ENCODE data around the gene RGS3.
"Not testable (repeated sequence)": the region's sequence is repeated elsewhere in the genome, so short reads cannot be mapped to it uniquely, and the experiment has no call there.

The RGS3 gene

GRCh38 chr9:113488071-113488470 is 24.5 kb downstream of the RGS3 start:
- no peak for DNase-seq
- Histone ChIP-seq H3K9me3 (no peaks in the 10 kb centered on the region), H3K27me3 (no peaks in the 10 kb centered on the region), H3K36me3 (no peaks in the 10 kb centered on the region), H3K4me3 (ENCODE audit: low read depth, low read length) (no peak overlapping the region), H3K4me1 (peaks cover 15% of the 10 kb centered on the region)
- no peak for TF ChIP-seq CTCF (IDR thresholded peaks at IDR 0.05; ENCODE audit: low read depth, low read length)

- Histone ChIP-seq H3K4me1 (peaks cover 12% of the 10 kb centered on the region), H3K4me3 (ENCODE audit: low read depth, low read length) (no peak overlapping the region), H3K9me3 (no peaks in the 10 kb centered on the region), H3K27me3 (no peaks in the 10 kb centered on the region), H3K36me3 (no peaks in the 10 kb centered on the region)
- TF ChIP-seq CTCF (IDR thresholded peaks at IDR 0.05; ENCODE audit: low read depth, low read length): no peak
- DNase-seq: no peak
These were observed 25.0 kb downstream of the RGS3 start for GRCh38 chr9:113488490-113488889.

- not testable (repeated sequence) for H3K4me3 ChIP-seq (ENCODE audit: low read depth, low read length); DNase-seq; H3K36me3 ChIP-seq; H3K4me1 ChIP-seq; H3K9me3 ChIP-seq; H3K27me3 ChIP-seq
These were observed 27.6 kb downstream of the RGS3 start for GRCh38 chr9:113491147-113491546.

- TF ChIP-seq CTCF (IDR thresholded peaks at IDR 0.05; ENCODE audit: low read depth, low read length): no peak
- H3K27me3 ChIP-seq: no peaks in the 10 kb centered on the region
These were observed 29.0 kb downstream of the RGS3 start for GRCh38 chr9:113492343-113493202.

GRCh38 chr9:113493203-113493520 is 29.6 kb downstream of the RGS3 start:
- no peak for TF ChIP-seq CTCF (IDR thresholded peaks at IDR 0.05; ENCODE audit: low read depth, low read length)

More at GRCh38 chr9:113492343-113493202, 29.0 kb downstream of the RGS3 start:
- Histone ChIP-seq H3K9me3 (no peaks in the 10 kb centered on the region), H3K4me1 (no peaks in the 10 kb centered on the region), H3K36me3 (no peaks in the 10 kb centered on the region), H3K4me3 (ENCODE audit: low read depth, low read length) (no peak overlapping the region)
- DNase-seq: no peak

GRCh38 chr9:113495526-113495925 is 32.0 kb downstream of the RGS3 start:
- H3K36me3 ChIP-seq: no peaks in the 10 kb centered on the region
- no peaks in the 10 kb centered on the region for H3K27me3 ChIP-seq
- no peaks in the 10 kb centered on the region for H3K9me3 ChIP-seq
- no peak overlapping the region for H3K4me3 ChIP-seq (ENCODE audit: low read depth, low read length)
- no peak for DNase-seq
- H3K4me1 ChIP-seq: no peaks in the 10 kb centered on the region
- TF ChIP-seq CTCF (IDR thresholded peaks at IDR 0.05; ENCODE audit: low read depth, low read length): no peak

More at GRCh38 chr9:113493203-113493520, 29.6 kb downstream of the RGS3 start:
- H3K27me3 ChIP-seq: no peaks in the 10 kb centered on the region
- H3K4me3 ChIP-seq (ENCODE audit: low read depth, low read length): no peak overlapping the region
- no peaks in the 10 kb centered on the region for H3K9me3 ChIP-seq
- no peaks in the 10 kb centered on the region for H3K4me1 ChIP-seq
- no peak for DNase-seq
- no peaks in the 10 kb centered on the region for H3K36me3 ChIP-seq

All from BE2C (cell line).